Naive thymus-derived CD8-positive, alpha-beta T cell (primary cell): ENCODE measurements around the gene GRB2. TPM values are rescaled to one million over a fixed set of nuclear protein-coding genes. Genes with fewer than 3 reads are reported as not detected.

Experiments used
- ATAC-seq, 2 donors: fragments of 150-1000 bp; cut with Tn5 transposase in 1 of 2; sonication (Bioruptor Pico), chemical (Tn5 transposase) in 1 of 2; 1 replicate in 1 of 2; 2 replicates in 1 of 2; pipeline ENCODE4 v1.10.0; 2021; ENCODE audit warnings: mild to moderate bottlenecking in 2 of 2, moderate library complexity in 2 of 2
- POLR2A ChIA-PET: fragments of 350-600 bp; sonication (Branson Sonifier 250); formaldehyde crosslinking; loops from one replicate; lab custom pipeline; 2021; ENCODE audit warnings: antibody characterized with exemption; lab: Charles Lee
- DNase-seq, 10 donors: peaks; one replicate each; pipeline versions ENCODE4 v3.0.0 to v3.0.0-alpha.2; 2020 to 2022
- H3K27ac Mint-ChIP-seq, 10 donors: one replicate each; pipeline ENCODE4 v1.8.0; 2020 to 2022; ENCODE audit warnings: mild to moderate bottlenecking in 10 of 10, mixed read lengths in 10 of 10, moderate library complexity in 4 of 10, inconsistent platforms in 1 of 10
- H3K27me3 Mint-ChIP-seq, 5 donors: one replicate each; pipeline ENCODE4 v1.8.0; 2021 to 2022; ENCODE audit warnings: mixed read lengths in 5 of 5
- H3K36me3 Mint-ChIP-seq, 3 donors: one replicate each; pipeline ENCODE4 v1.8.0; 2020 to 2022; ENCODE audit warnings: mixed read lengths in 3 of 3, mild to moderate bottlenecking in 2 of 3, inconsistent platforms in 1 of 3
- H3K4me1 Mint-ChIP-seq, 4 donors: one replicate each; pipeline ENCODE4 v1.8.0; 2021 to 2022; ENCODE audit warnings: mixed read lengths in 4 of 4
- H3K4me3 Mint-ChIP-seq, 10 donors: one replicate each; pipeline ENCODE4 v1.8.0; 2020 to 2022; ENCODE audit warnings: mild to moderate bottlenecking in 10 of 10, mixed read lengths in 10 of 10, moderate library complexity in 6 of 10, inconsistent platforms in 1 of 10
- H3K9me3 Mint-ChIP-seq, 9 donors: one replicate each; pipeline ENCODE4 v1.8.0; 2020 to 2022; ENCODE audit warnings: mixed read lengths in 9 of 9, mild to moderate bottlenecking in 3 of 9, inconsistent platforms in 1 of 9, moderate library complexity in 1 of 9
- polyA plus RNA-seq, 3 donors: library from polyadenylated mRNA; unstranded; fragments of 300-500 nt; fragmentation: Illumina TruSeq; gene quantifications; one replicate each; pipeline ENCODE4 v1.2.3, GENCODE V29; 2021
- total RNA-seq, 8 experiments: library from RNA in 2 of 8; stranded (reverse) in 2 of 8; gene quantifications; one replicate each; pipeline ENCODE4 v1.2.3 and lab custom pipeline; 2021 to 2026

Gene GRB2
- total and polyA plus RNA-seq, 5 experiments from 2014 or later: 130 to 162 (median 145) TPM

DNA sequence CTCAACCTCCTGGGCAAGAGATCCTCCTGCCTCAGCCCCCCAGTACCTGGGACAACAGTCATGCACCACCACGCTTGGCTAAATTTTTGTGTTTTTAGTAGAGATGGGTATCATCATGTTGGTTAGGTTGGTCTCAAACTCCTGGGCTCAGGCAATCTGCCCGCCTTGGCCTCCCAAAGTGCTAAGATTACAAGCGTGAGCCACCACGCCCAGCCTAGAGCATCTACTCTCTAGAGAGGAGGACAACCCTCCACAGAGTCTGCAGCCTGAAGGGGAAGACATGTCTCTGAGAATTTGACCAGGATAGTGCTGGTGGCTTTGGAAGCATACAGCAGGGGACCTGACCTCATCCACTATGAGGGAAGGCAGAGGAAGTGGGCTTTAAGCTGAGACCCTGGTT, 4.7 kb upstream of the GRB2 start:
- Mint-ChIP-seq H3K9me3 (no peaks in the 10 kb centered on the region), H3K27ac (peak overlapping the region in 3 of 10 donors; percentile 21 to 76 (median 47)), H3K36me3 (no peaks in the 10 kb centered on the region), H3K27me3 (no peaks in the 10 kb centered on the region), H3K4me1 (peaks cover 17 to 38% (median 34%) of the 10 kb centered on the region in 4 donors), H3K4me3 (peak overlapping the region in 1 of 10 donors; percentile 26)
- ATAC-seq (no peak), DNase-seq (no peak)
- POLR2A ChIA-PET: interaction anchor here (0.8 to 1.5 kb wide), 3 partner anchors 94 to 140 kb away, joined by 3 to 6 read pairs (median 4); partner anchors contain the start of genes MIF4GD and SLC25A19

DNA sequence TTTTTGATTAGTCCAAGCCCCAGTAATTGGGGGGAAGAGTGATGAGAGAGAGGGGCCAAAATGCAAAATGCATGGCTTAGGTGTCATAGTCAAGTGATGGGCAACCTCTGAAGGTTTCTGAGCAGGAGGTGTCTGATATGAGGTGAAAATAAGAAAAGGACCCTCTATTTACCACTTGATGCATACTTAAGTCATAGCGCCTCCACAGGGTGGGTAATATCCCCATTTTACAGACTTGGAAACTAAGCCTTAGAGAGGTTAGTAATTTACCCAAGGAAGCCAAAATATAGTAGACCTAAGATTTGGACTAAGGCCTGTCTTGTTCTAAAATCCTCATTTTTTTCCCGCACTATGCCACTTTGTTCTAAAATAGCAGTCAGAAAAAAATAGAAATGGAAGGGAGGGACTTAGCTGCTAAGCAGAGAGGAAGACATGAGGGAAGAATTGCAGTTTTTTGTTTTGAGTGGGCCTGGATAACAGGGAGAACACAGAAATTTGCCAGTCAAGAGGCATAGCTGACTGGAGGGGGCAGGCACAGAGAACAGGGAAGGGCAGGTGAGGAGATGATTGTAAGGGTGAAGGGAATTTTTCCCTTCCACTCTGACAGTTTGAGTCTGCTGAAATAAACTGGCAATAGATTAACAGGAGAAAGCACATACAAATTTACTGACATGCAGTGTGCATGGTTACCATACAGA, 2.3 kb upstream of the GRB2 start:
- DNase-seq (no peak), ATAC-seq (no peak)
- Mint-ChIP-seq H3K4me1 (peaks cover 21 to 55% (median 45%) of the 10 kb centered on the region in 4 donors), H3K27me3 (no peaks in the 10 kb centered on the region), H3K4me3 (no peak overlapping the region), H3K9me3 (no peaks in the 10 kb centered on the region), H3K27ac (peak overlapping the region in 2 of 10 donors; percentile 29 to 47), H3K36me3 (no peaks in the 10 kb centered on the region)
- POLR2A ChIA-PET: interaction anchor here (0.6 to 3.4 kb wide), 4 partner anchors 84 to 241 kb away, joined by 3 to 28 read pairs (median 10); partner anchors contain the start of genes GGA3, MRPS7 and SLC25A19

DNA sequence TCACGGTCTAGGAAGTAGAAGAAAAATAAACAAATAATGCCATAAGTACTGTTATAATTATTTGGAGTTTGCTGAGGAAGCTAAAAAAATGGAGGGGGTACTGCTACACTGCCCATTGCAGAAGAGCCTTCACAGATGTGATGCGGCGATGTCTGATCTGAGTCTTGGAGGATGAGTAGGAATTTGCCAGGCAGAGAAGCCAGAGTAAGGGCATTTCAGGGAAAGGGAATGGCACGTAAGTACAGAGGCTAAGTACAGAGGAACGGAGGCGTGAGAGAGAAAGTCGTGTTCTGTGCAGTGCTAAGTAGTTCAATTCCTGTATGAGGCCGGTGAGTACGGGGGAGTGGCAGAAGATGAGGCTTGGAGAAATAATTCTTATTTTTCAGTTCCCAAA, 741 bp upstream of the GRB2 start:
- H3K9me3 Mint-ChIP-seq: no peaks in the 10 kb centered on the region
- H3K36me3 Mint-ChIP-seq: no peaks in the 10 kb centered on the region
- H3K4me3 Mint-ChIP-seq: peak overlapping the region; percentile 93 to 100 (median 96)
- peaks cover 20 to 55% (median 45%) of the 10 kb centered on the region in 4 donors for H3K4me1 Mint-ChIP-seq
- DNase-seq (peak in 2 of 10 donors; percentile 5 to 19), ATAC-seq (no peak)
- POLR2A ChIA-PET: interaction anchor here (0.6 to 3.5 kb wide), 21 partner anchors 13 to 533 kb away, joined by 3 to 29 read pairs (median 6); partner anchors contain the start of genes ARMC7, FDXR, GGA3 and MIF4GD
- H3K27me3 Mint-ChIP-seq: no peaks in the 10 kb centered on the region
- H3K27ac Mint-ChIP-seq: peak overlapping the region; percentile 38 to 97 (median 86)

DNA sequence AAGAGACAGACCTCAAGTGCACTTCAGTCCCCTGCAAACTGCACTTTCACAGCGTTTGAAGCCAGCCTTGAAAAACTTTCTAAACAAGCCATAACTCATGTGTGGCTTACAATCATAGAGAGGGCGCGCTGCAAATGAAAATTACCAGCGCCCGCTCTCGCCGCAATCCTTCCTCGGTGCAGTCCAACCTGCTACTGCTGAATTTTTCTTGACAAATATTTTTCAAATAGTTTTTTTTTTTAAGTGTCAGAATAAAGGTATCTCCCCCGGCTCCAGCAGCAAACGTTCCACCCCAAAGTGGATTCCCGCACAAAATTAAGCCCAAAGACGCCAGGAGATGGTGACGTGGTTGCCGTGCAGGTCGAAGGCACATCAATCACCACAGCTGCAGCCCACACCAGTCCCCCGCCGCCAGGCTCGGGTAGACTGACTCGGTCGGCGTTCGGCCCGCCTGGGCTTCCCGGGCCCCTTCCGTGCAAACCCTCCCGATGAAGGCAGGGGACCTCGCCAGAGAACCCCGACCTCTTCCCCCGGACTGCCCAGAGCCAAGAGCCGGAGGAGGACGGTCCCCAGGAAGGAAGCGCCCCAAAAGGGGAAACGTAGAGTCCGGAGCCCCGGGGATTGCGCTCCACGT, 630 bp downstream of the GRB2 start:
- H3K4me3 Mint-ChIP-seq: peak overlapping the region; percentile 93 to 100 (median 96)

DNA sequence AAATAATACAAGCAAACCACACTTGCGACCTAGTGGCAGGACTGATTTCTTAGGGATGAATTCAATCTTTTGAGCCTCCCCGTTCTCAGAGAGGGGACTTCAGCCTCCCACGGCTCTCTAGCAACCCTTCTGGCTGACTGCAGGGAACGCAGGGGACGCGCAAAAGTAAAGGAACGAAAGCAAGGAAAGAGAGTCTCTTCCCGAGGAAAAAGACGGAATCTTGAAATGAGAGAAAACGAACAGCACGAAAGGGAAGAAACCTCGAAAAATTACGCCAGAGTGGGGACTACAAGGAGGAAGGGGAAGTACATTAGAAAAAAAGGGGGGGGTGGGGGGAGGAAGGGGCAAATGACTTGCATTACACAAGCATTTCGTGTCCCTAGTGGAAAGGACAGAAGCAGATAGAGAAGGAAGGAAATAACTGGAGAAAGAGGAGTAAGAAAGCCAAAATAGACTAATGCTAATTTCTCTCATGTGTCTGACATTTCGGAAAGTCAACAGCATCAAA, 1.2 kb downstream of the GRB2 start:
- Mint-ChIP-seq H3K27ac (peak overlapping the region; percentile 88 to 97 (median 93)), H3K4me3 (peak overlapping the region; percentile 93 to 100 (median 96)), H3K27me3 (no peaks in the 10 kb centered on the region), H3K9me3 (no peaks in the 10 kb centered on the region), H3K36me3 (peaks cover 0 to 5% (median 0%) of the 10 kb centered on the region in 3 donors), H3K4me1 (peaks cover 18 to 64% (median 56%) of the 10 kb centered on the region in 4 donors)
- ATAC-seq (peak; percentile 21 to 34), DNase-seq (peak; percentile 23 to 71 (median 50))
- POLR2A ChIA-PET: interaction anchor here (0.7 to 3.5 kb wide), 7 partner anchors 11 to 142 kb away, joined by 3 to 29 read pairs (median 11); partner anchors contain the start of genes GGA3, MIF4GD and MRPS7

More for the DNA sequence above, 630 bp downstream of the GRB2 start:
- POLR2A ChIA-PET: interaction anchor here (0.6 to 3.5 kb wide), 16 partner anchors 11 to 375 kb away, joined by 3 to 29 read pairs (median 8); partner anchors contain the start of genes ARMC7, GGA3, MIF4GD and MRPS7
- ATAC-seq (peak; percentile 31 to 45), DNase-seq (peak; percentile 31 to 75 (median 54))
- H3K27ac Mint-ChIP-seq: peak overlapping the region; percentile 88 to 97 (median 93)
- no peaks in the 10 kb centered on the region for H3K27me3 Mint-ChIP-seq
- H3K36me3 Mint-ChIP-seq: peaks cover 0 to 5% (median 0%) of the 10 kb centered on the region in 3 donors
- peaks cover 18 to 58% (median 53%) of the 10 kb centered on the region in 4 donors for H3K4me1 Mint-ChIP-seq
- H3K9me3 Mint-ChIP-seq: no peaks in the 10 kb centered on the region

DNA sequence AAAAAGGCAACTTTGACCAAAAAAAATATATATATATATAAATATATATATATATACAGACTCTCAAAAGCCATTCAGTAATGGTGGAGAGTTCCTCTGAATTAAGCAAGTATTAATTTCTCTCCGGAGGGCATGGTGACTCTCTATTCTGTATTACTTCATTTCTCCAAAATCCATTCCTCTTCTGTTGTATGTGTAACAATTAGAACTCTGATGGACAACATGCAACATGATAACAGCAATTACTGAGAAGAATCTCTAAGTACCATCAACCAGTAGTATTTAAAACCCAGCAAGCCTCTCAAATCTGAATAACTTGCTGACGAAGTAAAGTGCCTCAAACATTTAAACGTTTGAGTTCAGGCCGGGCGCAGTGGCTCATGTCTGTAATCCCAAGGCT, 2.3 kb downstream of the GRB2 start:
- H3K4me1 Mint-ChIP-seq: peaks cover 18 to 72% (median 62%) of the 10 kb centered on the region in 4 donors
- no peak for ATAC-seq
- no peaks in the 10 kb centered on the region for H3K9me3 Mint-ChIP-seq
- H3K4me3 Mint-ChIP-seq: peak overlapping the region; percentile 75 to 100 (median 94)
- peaks cover 0 to 5% (median 0%) of the 10 kb centered on the region in 3 donors for H3K36me3 Mint-ChIP-seq
- H3K27me3 Mint-ChIP-seq: no peaks in the 10 kb centered on the region
- no peak for DNase-seq
- peak overlapping the region; percentile 51 to 93 (median 80) for H3K27ac Mint-ChIP-seq
- POLR2A ChIA-PET: interaction anchor here (0.8 to 3.5 kb wide), 3 partner anchors 9 to 80 kb away, joined by 5 to 29 read pairs (median 11); no protein-coding TSS in a partner anchor

DNA sequence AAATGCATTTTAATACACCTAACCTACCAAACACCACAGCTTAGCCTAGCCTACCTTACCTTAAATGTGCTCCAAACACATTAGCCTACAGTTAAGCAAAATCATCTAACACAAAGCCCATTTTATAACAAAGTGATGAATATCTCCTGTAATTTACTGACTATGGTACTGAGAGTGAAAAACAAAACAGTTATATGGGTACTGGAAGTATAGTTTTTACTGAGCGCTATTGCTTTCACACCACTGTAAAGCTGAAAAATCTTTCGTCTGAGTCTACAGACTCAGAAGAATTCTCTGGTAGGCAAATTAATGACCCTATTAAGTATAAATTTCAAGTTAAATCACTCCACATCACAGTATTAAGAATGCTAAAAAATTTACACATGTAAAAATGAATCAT, 3.5 kb downstream of the GRB2 start:
- DNase-seq: no peak
- Mint-ChIP-seq H3K4me1 (peaks cover 22 to 77% (median 70%) of the 10 kb centered on the region in 4 donors), H3K27me3 (no peaks in the 10 kb centered on the region), H3K9me3 (no peaks in the 10 kb centered on the region), H3K27ac (peak overlapping the region in 9 of 10 donors; percentile 6 to 88 (median 69)), H3K4me3 (peak overlapping the region in 9 of 10 donors; percentile 27 to 96 (median 53)), H3K36me3 (peaks cover 0 to 7% (median 0%) of the 10 kb centered on the region in 3 donors)
- ATAC-seq: no peak
- POLR2A ChIA-PET: no interaction called here

DNA sequence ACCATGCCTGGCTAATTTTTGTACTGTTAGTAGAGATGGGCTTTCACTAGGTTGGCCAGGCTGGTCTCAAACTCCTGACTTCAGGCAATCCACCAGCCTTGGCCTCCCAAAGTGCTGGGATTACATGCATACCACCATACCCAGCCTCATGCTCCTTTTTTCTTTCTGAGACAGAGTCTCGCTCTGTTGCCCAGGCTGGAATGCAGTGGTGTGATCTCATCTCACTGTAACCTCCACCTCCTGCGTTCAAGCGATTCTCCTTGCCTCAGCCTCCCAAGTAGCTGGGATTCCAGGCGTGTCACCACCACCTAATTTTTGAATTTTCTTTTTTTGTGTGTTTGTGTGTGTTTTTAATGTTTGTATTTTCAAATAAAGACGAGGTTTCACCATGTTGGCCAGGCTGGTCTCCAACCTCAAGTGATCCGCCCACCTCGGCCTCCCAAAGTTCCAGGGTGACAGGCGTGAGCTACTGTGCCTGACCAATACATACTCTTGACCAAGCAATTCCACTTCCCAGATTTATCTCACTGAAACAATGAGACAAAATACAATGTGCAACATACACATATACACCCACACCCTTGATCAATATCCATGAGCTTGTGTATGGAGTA, 5.0 kb downstream of the GRB2 start:
- H3K4me3 Mint-ChIP-seq: peak overlapping the region in 7 of 10 donors; percentile 24 to 54 (median 43)
- H3K27me3 Mint-ChIP-seq: no peaks in the 10 kb centered on the region
- peaks cover 0 to 7% (median 0%) of the 10 kb centered on the region in 3 donors for H3K36me3 Mint-ChIP-seq
- no peaks in the 10 kb centered on the region for H3K9me3 Mint-ChIP-seq
- peak overlapping the region in 7 of 10 donors; percentile 20 to 72 (median 62) for H3K27ac Mint-ChIP-seq
- ATAC-seq: no peak
- no peak for DNase-seq
- H3K4me1 Mint-ChIP-seq: peaks cover 19 to 81% (median 73%) of the 10 kb centered on the region in 4 donors
- POLR2A ChIA-PET: interaction anchor here (0.6 to 0.7 kb wide), 2 partner anchors 65 to 312 kb away, joined by 3 read pairs; no protein-coding TSS in a partner anchor

DNA sequence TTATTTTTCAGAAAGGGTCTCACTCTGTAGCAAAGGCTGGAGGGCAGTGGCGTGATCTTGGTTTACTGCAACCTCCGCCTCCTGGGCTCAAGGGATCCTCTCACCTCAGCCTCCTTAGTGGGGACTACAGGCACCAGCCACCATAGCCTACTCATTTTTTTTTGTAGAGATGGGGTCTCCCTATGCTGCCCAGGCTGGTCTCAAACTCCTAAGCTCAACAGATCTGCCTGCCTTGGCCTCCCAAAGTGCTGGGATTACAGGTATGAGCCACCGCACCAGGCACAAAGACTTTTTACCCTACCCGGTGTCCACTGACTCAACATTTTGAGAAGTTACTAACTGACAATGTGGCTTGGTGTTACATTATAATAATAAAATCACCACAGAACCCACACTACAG, 7.2 kb downstream of the GRB2 start:
- ATAC-seq (no peak), DNase-seq (no peak)
- POLR2A ChIA-PET: interaction anchor here (0.7 kb wide), 1 partner anchor 61 kb away, joined by 3 read pairs; no protein-coding TSS in a partner anchor
- Mint-ChIP-seq H3K9me3 (no peaks in the 10 kb centered on the region), H3K36me3 (peaks cover 0 to 9% (median 0%) of the 10 kb centered on the region in 3 donors), H3K4me1 (peaks cover 24 to 89% (median 84%) of the 10 kb centered on the region in 4 donors), H3K4me3 (peak overlapping the region in 1 of 10 donors; percentile 33), H3K27me3 (no peaks in the 10 kb centered on the region), H3K27ac (peak overlapping the region in 5 of 10 donors; percentile 22 to 66 (median 37))

DNA sequence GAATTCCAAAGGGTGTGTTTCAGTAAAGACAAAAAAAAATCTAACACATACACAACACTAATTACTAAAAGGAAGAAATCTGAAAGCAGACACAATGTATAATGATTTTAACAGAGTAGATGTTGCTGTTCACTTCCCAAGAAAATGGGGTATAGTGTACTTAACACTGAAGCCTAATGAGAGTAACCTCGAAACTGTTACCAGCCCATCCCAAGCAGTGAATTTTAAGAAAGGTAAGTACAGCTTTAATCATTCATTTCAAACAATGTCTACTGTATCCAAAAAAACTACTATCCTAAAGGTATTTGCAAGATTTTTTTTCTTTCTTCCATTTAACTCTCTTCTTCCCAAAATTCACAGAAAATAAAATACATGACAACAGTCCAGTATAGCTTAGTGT, 8.3 kb downstream of the GRB2 start:
- Mint-ChIP-seq H3K4me3 (peak overlapping the region in 7 of 10 donors; percentile 1 to 36 (median 16)), H3K36me3 (peaks cover 0 to 19% (median 0%) of the 10 kb centered on the region in 3 donors), H3K9me3 (no peaks in the 10 kb centered on the region), H3K4me1 (peaks cover 29 to 90% (median 86%) of the 10 kb centered on the region in 4 donors), H3K27ac (peak overlapping the region in 5 of 10 donors; percentile 21 to 74 (median 53)), H3K27me3 (no peaks in the 10 kb centered on the region)
- DNase-seq: no peak
- no peak for ATAC-seq
- POLR2A ChIA-PET: interaction anchor here (1.0 to 1.1 kb wide), 2 partner anchors 52 to 76 kb away, joined by 3 read pairs; no protein-coding TSS in a partner anchor

DNA sequence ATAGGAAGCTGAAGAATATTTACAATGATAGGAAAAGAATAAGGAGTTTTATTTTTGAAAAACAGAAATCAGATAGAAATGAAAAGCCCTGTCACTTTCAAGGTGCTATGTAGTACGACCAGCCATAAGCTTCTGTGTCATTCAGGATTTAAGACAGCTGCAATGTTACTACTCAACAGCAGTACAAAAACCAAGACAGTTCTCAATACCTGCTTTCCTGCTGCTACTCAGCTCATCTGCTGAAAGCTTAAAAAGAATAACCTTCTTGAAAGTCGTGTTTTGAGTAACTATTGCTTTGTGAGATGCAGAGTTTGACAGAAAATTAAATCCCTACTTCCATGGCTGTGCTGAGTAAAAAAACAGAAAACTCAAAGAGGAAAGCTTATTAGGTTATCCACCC, 8.7 kb downstream of the GRB2 start:
- no peaks in the 10 kb centered on the region for H3K27me3 Mint-ChIP-seq
- no peak for ATAC-seq
- peaks cover 0 to 23% (median 0%) of the 10 kb centered on the region in 3 donors for H3K36me3 Mint-ChIP-seq
- H3K27ac Mint-ChIP-seq: peak overlapping the region in 6 of 10 donors; percentile 1 to 74 (median 33)
- H3K4me3 Mint-ChIP-seq: peak overlapping the region in 3 of 10 donors; percentile 4 to 36 (median 14)
- POLR2A ChIA-PET: interaction anchor here (1.0 to 1.1 kb wide), 2 partner anchors 51 to 76 kb away, joined by 3 read pairs; no protein-coding TSS in a partner anchor
- H3K4me1 Mint-ChIP-seq: peaks cover 29 to 90% (median 85%) of the 10 kb centered on the region in 4 donors
- H3K9me3 Mint-ChIP-seq: no peaks in the 10 kb centered on the region
- no peak for DNase-seq
